ENCODE data around the gene TPH2.

TPH2 gene

GRCh38 chr12:71954861-71955260 is 16.2 kb downstream of the TPH2 start:
- no peak for DNase-seq (ENCODE audit: insufficient read length, low spot score)
- TF ChIP-seq TAF1 (IDR thresholded peaks at IDR 0.05; ENCODE audit: low read depth, low read length) (no peak), POLR2AphosphoS5 (IDR thresholded peaks at IDR 0.05; ENCODE audit: low read depth, low read length) (no peak), POLR2A (IDR thresholded peaks at IDR 0.05; ENCODE audit: low read depth, low read length) (no peak), SPI1 (IDR thresholded peaks at IDR 0.05; ENCODE audit: low read depth, low read length) (no peak), PAX5 (IDR thresholded peaks at IDR 0.05; ENCODE audit: insufficient read depth, low read length, severe bottlenecking) (no peak), POU2F2 (IDR thresholded peaks at IDR 0.05; ENCODE audit: low read depth, low read length) (no peak)
- FAIRE-seq: no peak

GRCh38 chr12:71955970-71956369 is 17.3 kb downstream of the TPH2 start:
- no peak for DNase-seq (ENCODE audit: insufficient read length, low spot score)
- FAIRE-seq: no peak
- TF ChIP-seq SPI1 (IDR thresholded peaks at IDR 0.05; ENCODE audit: low read depth, low read length): no peak
- no peak for TF ChIP-seq POU2F2 (IDR thresholded peaks at IDR 0.05; ENCODE audit: low read depth, low read length)
- TF ChIP-seq POLR2AphosphoS5 (IDR thresholded peaks at IDR 0.05; ENCODE audit: low read depth, low read length): no peak
- no peak for TF ChIP-seq TAF1 (IDR thresholded peaks at IDR 0.05; ENCODE audit: low read depth, low read length)
- TF ChIP-seq POLR2A (IDR thresholded peaks at IDR 0.05; ENCODE audit: low read depth, low read length): no peak
- no peak for TF ChIP-seq PAX5 (IDR thresholded peaks at IDR 0.05; ENCODE audit: insufficient read depth, low read length, severe bottlenecking)

- TF ChIP-seq TAF1 (IDR thresholded peaks at IDR 0.05; ENCODE audit: low read depth, low read length) (no peak), POLR2A (IDR thresholded peaks at IDR 0.05; ENCODE audit: low read depth, low read length) (no peak), POLR2AphosphoS5 (IDR thresholded peaks at IDR 0.05; ENCODE audit: low read depth, low read length) (no peak)
- FAIRE-seq: no peak
- no peak for DNase-seq (ENCODE audit: insufficient read length, low spot score)
These were observed 19.4 kb downstream of the TPH2 start for GRCh38 chr12:71958056-71958455.

GRCh38 chr12:71958457-71958856 is 19.8 kb downstream of the TPH2 start:
- DNase-seq (ENCODE audit: insufficient read length, low spot score) (no peak), FAIRE-seq (no peak)
- TF ChIP-seq POLR2A (IDR thresholded peaks at IDR 0.05; ENCODE audit: low read depth, low read length) (no peak), POU2F2 (IDR thresholded peaks at IDR 0.05; ENCODE audit: low read depth, low read length) (no peak), POLR2AphosphoS5 (IDR thresholded peaks at IDR 0.05; ENCODE audit: low read depth, low read length) (no peak), TAF1 (IDR thresholded peaks at IDR 0.05; ENCODE audit: low read depth, low read length) (no peak), PAX5 (IDR thresholded peaks at IDR 0.05; ENCODE audit: insufficient read depth, low read length, severe bottlenecking) (no peak), SPI1 (IDR thresholded peaks at IDR 0.05; ENCODE audit: low read depth, low read length) (no peak)

- TF ChIP-seq POU2F2 (IDR thresholded peaks at IDR 0.05; ENCODE audit: low read depth, low read length) (no peak), POLR2A (IDR thresholded peaks at IDR 0.05; ENCODE audit: low read depth, low read length) (no peak), SPI1 (IDR thresholded peaks at IDR 0.05; ENCODE audit: low read depth, low read length) (no peak), POLR2AphosphoS5 (IDR thresholded peaks at IDR 0.05; ENCODE audit: low read depth, low read length) (no peak), TAF1 (IDR thresholded peaks at IDR 0.05; ENCODE audit: low read depth, low read length) (no peak), PAX5 (IDR thresholded peaks at IDR 0.05; ENCODE audit: insufficient read depth, low read length, severe bottlenecking) (no peak)
- FAIRE-seq (no peak), DNase-seq (ENCODE audit: insufficient read length, low spot score) (no peak)
These were observed 20.4 kb downstream of the TPH2 start for GRCh38 chr12:71958993-71959578.

- FAIRE-seq: no peak
- no peak for TF ChIP-seq PAX5 (IDR thresholded peaks at IDR 0.05; ENCODE audit: insufficient read depth, low read length, severe bottlenecking)
- TF ChIP-seq TAF1 (IDR thresholded peaks at IDR 0.05; ENCODE audit: low read depth, low read length): no peak
- no peak for TF ChIP-seq POLR2AphosphoS5 (IDR thresholded peaks at IDR 0.05; ENCODE audit: low read depth, low read length)
- TF ChIP-seq POLR2A (IDR thresholded peaks at IDR 0.05; ENCODE audit: low read depth, low read length): no peak
- TF ChIP-seq POU2F2 (IDR thresholded peaks at IDR 0.05; ENCODE audit: low read depth, low read length): no peak
- no peak for TF ChIP-seq SPI1 (IDR thresholded peaks at IDR 0.05; ENCODE audit: low read depth, low read length)
- no peak for DNase-seq (ENCODE audit: insufficient read length, low spot score)
These were observed 28.6 kb downstream of the TPH2 start for GRCh38 chr12:71967211-71967610.

GRCh38 chr12:71969330-71969729 is 30.7 kb downstream of the TPH2 start:
- no peak for DNase-seq (ENCODE audit: insufficient read length, low spot score)
- FAIRE-seq: no peak

GRCh38 chr12:71970031-71970430 is 31.4 kb downstream of the TPH2 start:
- no peak for FAIRE-seq
- no peak for DNase-seq (ENCODE audit: insufficient read length, low spot score)
- TF ChIP-seq TAF1 (IDR thresholded peaks at IDR 0.05; ENCODE audit: low read depth, low read length) (no peak), SPI1 (IDR thresholded peaks at IDR 0.05; ENCODE audit: low read depth, low read length) (no peak), POU2F2 (IDR thresholded peaks at IDR 0.05; ENCODE audit: low read depth, low read length) (no peak), PAX5 (IDR thresholded peaks at IDR 0.05; ENCODE audit: insufficient read depth, low read length, severe bottlenecking) (no peak), POLR2AphosphoS5 (IDR thresholded peaks at IDR 0.05; ENCODE audit: low read depth, low read length) (no peak), POLR2A (IDR thresholded peaks at IDR 0.05; ENCODE audit: low read depth, low read length) (no peak)

More at GRCh38 chr12:71969330-71969729, 30.7 kb downstream of the TPH2 start:
- TF ChIP-seq POU2F2 (IDR thresholded peaks at IDR 0.05; ENCODE audit: low read depth, low read length) (no peak), POLR2AphosphoS5 (IDR thresholded peaks at IDR 0.05; ENCODE audit: low read depth, low read length) (no peak), SPI1 (IDR thresholded peaks at IDR 0.05; ENCODE audit: low read depth, low read length) (no peak), POLR2A (IDR thresholded peaks at IDR 0.05; ENCODE audit: low read depth, low read length) (no peak), PAX5 (IDR thresholded peaks at IDR 0.05; ENCODE audit: insufficient read depth, low read length, severe bottlenecking) (no peak), TAF1 (IDR thresholded peaks at IDR 0.05; ENCODE audit: low read depth, low read length) (no peak)

GRCh38 chr12:71972441-71973074 is 33.9 kb downstream of the TPH2 start:
- DNase-seq (ENCODE audit: insufficient read length, low spot score) (no peak), FAIRE-seq (no peak)
- no peak for TF ChIP-seq TAF1 (IDR thresholded peaks at IDR 0.05; ENCODE audit: low read depth, low read length)
- TF ChIP-seq SPI1 (IDR thresholded peaks at IDR 0.05; ENCODE audit: low read depth, low read length): no peak
- no peak for TF ChIP-seq PAX5 (IDR thresholded peaks at IDR 0.05; ENCODE audit: insufficient read depth, low read length, severe bottlenecking)
- TF ChIP-seq POU2F2 (IDR thresholded peaks at IDR 0.05; ENCODE audit: low read depth, low read length): no peak

- FAIRE-seq (no peak), DNase-seq (ENCODE audit: insufficient read length, low spot score) (no peak)
- TF ChIP-seq POU2F2 (IDR thresholded peaks at IDR 0.05; ENCODE audit: low read depth, low read length) (no peak), TAF1 (IDR thresholded peaks at IDR 0.05; ENCODE audit: low read depth, low read length) (no peak)
These were observed 35.0 kb downstream of the TPH2 start for GRCh38 chr12:71973687-71974086.

Data from GM12891 (cell line).